ENCODE measurements around the gene DST.

DST gene

GRCh38 chr6:56689663-56690062, 47.0 kb upstream of the DST start:
- H3K23ac ChIP-seq (ENCODE audit: low read depth, low read length, poor library complexity), result no peak overlapping the region
- H3K27me3 ChIP-seq (ENCODE audit: control insufficient read depth in 3 of 3, insufficient read depth in 3 of 3, low read depth in 1 of 3, low read length in 3 of 3), result no peaks in the 10 kb centered on the region
- H4K8ac ChIP-seq (ENCODE audit: low read depth, low read length), result no peak overlapping the region
- no peaks in the 10 kb centered on the region for H3K79me1 ChIP-seq (ENCODE audit: low read depth, low read length)
- WGBS, 2 donors (ENCODE audit: extremely low coverage in 2 of 2, insufficient read length in 2 of 2, insufficient replicate concordance in 1 of 2), result no CpG with 5 or more reads among the region's 1 CpG
- H2AFZ ChIP-seq (ENCODE audit: low read length), result no peak overlapping the region
- H3K4ac ChIP-seq (ENCODE audit: low read length), result no peak overlapping the region
- no peak for DNase-seq (ENCODE audit: low spot score)
- H2BK120ac ChIP-seq (ENCODE audit: low read depth, low read length), result no peak overlapping the region
- H3K27ac ChIP-seq (replicated peaks; ENCODE audit: low read length), result no peak overlapping the region
- H2BK5ac ChIP-seq (ENCODE audit: low read length), result no peak overlapping the region
- H3K14ac ChIP-seq (ENCODE audit: low read length), result no peak overlapping the region
- H3K36me3 ChIP-seq (replicated peaks in 1 of 2; ENCODE audit: control insufficient read depth in 2 of 2, insufficient read depth in 2 of 2, low read length in 2 of 2), result no peaks in the 10 kb centered on the region
- no peak overlapping the region for H2AK5ac ChIP-seq (ENCODE audit: low read depth, low read length)
- no peak overlapping the region for H3K4me2 ChIP-seq (ENCODE audit: insufficient read depth, low read length, poor library complexity, severe bottlenecking)
- H4K91ac ChIP-seq (ENCODE audit: low read depth, low read length, poor library complexity), result no peak overlapping the region
- no peak overlapping the region for H2BK15ac ChIP-seq (ENCODE audit: low read length)
- H3K4me3 ChIP-seq (ENCODE audit: low read length in 2 of 2), result no peak overlapping the region
- no peak overlapping the region for H3K9ac ChIP-seq (ENCODE audit: low read depth, low read length, poor library complexity)
- no peak overlapping the region for H3K18ac ChIP-seq (ENCODE audit: low read length)
- no peaks in the 10 kb centered on the region for H3K9me3 ChIP-seq (replicated peaks in 1 of 2; ENCODE audit: control insufficient read depth in 2 of 2, insufficient read depth in 1 of 2, low read depth in 1 of 2, low read length in 2 of 2)
- no peak overlapping the region for H2BK12ac ChIP-seq (ENCODE audit: low read length)
- peaks cover 0 to 5% of the 10 kb centered on the region in 2 donors for H3K4me1 ChIP-seq (ENCODE audit: control insufficient read depth in 2 of 2, insufficient read depth in 1 of 2, low read depth in 1 of 2, low read length in 2 of 2)

- Histone ChIP-seq H3K27me3 (ENCODE audit: control insufficient read depth in 3 of 3, insufficient read depth in 3 of 3, low read depth in 1 of 3, low read length in 3 of 3) (no peaks in the 10 kb centered on the region), H4K91ac (ENCODE audit: low read depth, low read length, poor library complexity) (no peak overlapping the region), H2AK5ac (ENCODE audit: low read depth, low read length) (no peak overlapping the region), H3K4ac (ENCODE audit: low read length) (no peak overlapping the region), H3K36me3 (replicated peaks in 1 of 2; ENCODE audit: control insufficient read depth in 2 of 2, insufficient read depth in 2 of 2, low read length in 2 of 2) (no peaks in the 10 kb centered on the region), H3K9me3 (replicated peaks in 1 of 2; ENCODE audit: control insufficient read depth in 2 of 2, insufficient read depth in 1 of 2, low read depth in 1 of 2, low read length in 2 of 2) (no peaks in the 10 kb centered on the region), H4K8ac (ENCODE audit: low read depth, low read length) (no peak overlapping the region), H2BK120ac (ENCODE audit: low read depth, low read length) (no peak overlapping the region), H3K18ac (ENCODE audit: low read length) (no peak overlapping the region), H3K14ac (ENCODE audit: low read length) (no peak overlapping the region), H3K4me2 (ENCODE audit: insufficient read depth, low read length, poor library complexity, severe bottlenecking) (no peak overlapping the region), H2BK12ac (ENCODE audit: low read length) (no peak overlapping the region), H3K23ac (ENCODE audit: low read depth, low read length, poor library complexity) (no peak overlapping the region), H3K27ac (replicated peaks; ENCODE audit: low read length) (no peak overlapping the region), H3K79me1 (ENCODE audit: low read depth, low read length) (no peaks in the 10 kb centered on the region), H2BK5ac (ENCODE audit: low read length) (no peak overlapping the region), H3K9ac (ENCODE audit: low read depth, low read length, poor library complexity) (no peak overlapping the region), H2AFZ (ENCODE audit: low read length) (no peak overlapping the region), H3K4me3 (ENCODE audit: low read length in 2 of 2) (no peak overlapping the region), H3K4me1 (ENCODE audit: control insufficient read depth in 2 of 2, insufficient read depth in 1 of 2, low read depth in 1 of 2, low read length in 2 of 2) (peaks cover 0 to 5% of the 10 kb centered on the region in 2 donors), H2BK15ac (ENCODE audit: low read length) (no peak overlapping the region)
- DNase-seq (ENCODE audit: low spot score), result no peak
- WGBS, 2 donors (ENCODE audit: extremely low coverage in 2 of 2, insufficient read length in 2 of 2, insufficient replicate concordance in 1 of 2), result no CpG with 5 or more reads among the region's 3 CpGs
Measured at GRCh38 chr6:56689114-56689513, 46.4 kb upstream of the DST start.

- H3K27me3 ChIP-seq (ENCODE audit: control insufficient read depth in 3 of 3, insufficient read depth in 3 of 3, low read depth in 1 of 3, low read length in 3 of 3), result no peaks in the 10 kb centered on the region
- no peak overlapping the region for H4K91ac ChIP-seq (ENCODE audit: low read depth, low read length, poor library complexity)
Measured at GRCh38 chr6:56688521-56688920, 45.8 kb upstream of the DST start.

GRCh38 chr6:56687551-56687950, 44.9 kb upstream of the DST start:
- no peak overlapping the region for H4K91ac ChIP-seq (ENCODE audit: low read depth, low read length, poor library complexity)
- H2BK15ac ChIP-seq (ENCODE audit: low read length), result no peak overlapping the region
- no peak overlapping the region for H2BK120ac ChIP-seq (ENCODE audit: low read depth, low read length)
- H2AK5ac ChIP-seq (ENCODE audit: low read depth, low read length), result no peak overlapping the region
- no peaks in the 10 kb centered on the region for H3K9me3 ChIP-seq (replicated peaks in 1 of 2; ENCODE audit: control insufficient read depth in 2 of 2, insufficient read depth in 1 of 2, low read depth in 1 of 2, low read length in 2 of 2)
- H3K27me3 ChIP-seq (ENCODE audit: control insufficient read depth in 3 of 3, insufficient read depth in 3 of 3, low read depth in 1 of 3, low read length in 3 of 3), result no peaks in the 10 kb centered on the region
- peaks cover 0 to 2% of the 10 kb centered on the region in 2 donors for H3K4me1 ChIP-seq (ENCODE audit: control insufficient read depth in 2 of 2, insufficient read depth in 1 of 2, low read depth in 1 of 2, low read length in 2 of 2)
- no peak overlapping the region for H3K14ac ChIP-seq (ENCODE audit: low read length)
- no peak overlapping the region for H2AFZ ChIP-seq (ENCODE audit: low read length)
- no peak overlapping the region for H3K4me2 ChIP-seq (ENCODE audit: insufficient read depth, low read length, poor library complexity, severe bottlenecking)
- WGBS, 2 donors (ENCODE audit: extremely low coverage in 2 of 2, insufficient read length in 2 of 2, insufficient replicate concordance in 1 of 2), result no CpG with 5 or more reads among the region's 1 CpG
- no peak overlapping the region for H2BK5ac ChIP-seq (ENCODE audit: low read length)
- H2BK12ac ChIP-seq (ENCODE audit: low read length), result no peak overlapping the region
- H4K8ac ChIP-seq (ENCODE audit: low read depth, low read length), result no peak overlapping the region
- no peaks in the 10 kb centered on the region for H3K79me1 ChIP-seq (ENCODE audit: low read depth, low read length)
- no peaks in the 10 kb centered on the region for H3K36me3 ChIP-seq (replicated peaks in 1 of 2; ENCODE audit: control insufficient read depth in 2 of 2, insufficient read depth in 2 of 2, low read length in 2 of 2)
- H3K27ac ChIP-seq (replicated peaks; ENCODE audit: low read length), result no peak overlapping the region
- H3K18ac ChIP-seq (ENCODE audit: low read length), result no peak overlapping the region
- H3K4me3 ChIP-seq (ENCODE audit: low read length in 2 of 2), result no peak overlapping the region
- no peak overlapping the region for H3K4ac ChIP-seq (ENCODE audit: low read length)
- no peak for DNase-seq (ENCODE audit: low spot score)
- H3K23ac ChIP-seq (ENCODE audit: low read depth, low read length, poor library complexity), result no peak overlapping the region
- H3K9ac ChIP-seq (ENCODE audit: low read depth, low read length, poor library complexity), result no peak overlapping the region

More at GRCh38 chr6:56688521-56688920, 45.8 kb upstream of the DST start:
- Histone ChIP-seq H3K4me2 (ENCODE audit: insufficient read depth, low read length, poor library complexity, severe bottlenecking) (no peak overlapping the region), H2AFZ (ENCODE audit: low read length) (no peak overlapping the region), H3K9ac (ENCODE audit: low read depth, low read length, poor library complexity) (no peak overlapping the region), H3K36me3 (replicated peaks in 1 of 2; ENCODE audit: control insufficient read depth in 2 of 2, insufficient read depth in 2 of 2, low read length in 2 of 2) (no peaks in the 10 kb centered on the region), H3K23ac (ENCODE audit: low read depth, low read length, poor library complexity) (no peak overlapping the region), H3K4me3 (ENCODE audit: low read length in 2 of 2) (no peak overlapping the region), H2BK15ac (ENCODE audit: low read length) (no peak overlapping the region), H2BK120ac (ENCODE audit: low read depth, low read length) (no peak overlapping the region), H4K8ac (ENCODE audit: low read depth, low read length) (no peak overlapping the region), H3K14ac (ENCODE audit: low read length) (no peak overlapping the region), H2AK5ac (ENCODE audit: low read depth, low read length) (no peak overlapping the region), H3K27ac (replicated peaks; ENCODE audit: low read length) (no peak overlapping the region), H2BK5ac (ENCODE audit: low read length) (no peak overlapping the region), H3K79me1 (ENCODE audit: low read depth, low read length) (no peaks in the 10 kb centered on the region), H2BK12ac (ENCODE audit: low read length) (no peak overlapping the region), H3K9me3 (replicated peaks in 1 of 2; ENCODE audit: control insufficient read depth in 2 of 2, insufficient read depth in 1 of 2, low read depth in 1 of 2, low read length in 2 of 2) (no peaks in the 10 kb centered on the region), H3K18ac (ENCODE audit: low read length) (no peak overlapping the region), H3K4me1 (ENCODE audit: control insufficient read depth in 2 of 2, insufficient read depth in 1 of 2, low read depth in 1 of 2, low read length in 2 of 2) (peaks cover 0 to 5% of the 10 kb centered on the region in 2 donors), H3K4ac (ENCODE audit: low read length) (no peak overlapping the region)
- no CpG with 5 or more reads among the region's 2 CpGs for whole genome bisulfite sequencing, 2 donors (ENCODE audit: extremely low coverage in 2 of 2, insufficient read length in 2 of 2, insufficient replicate concordance in 1 of 2)
- no peak for DNase-seq (ENCODE audit: low spot score)

All from neuronal stem cell (in vitro differentiated cells).